HUES64 (cell line): ENCODE results near the gene P2RY4.
"Not testable (repeated sequence)": the region's sequence is repeated elsewhere in the genome, so short reads cannot be mapped to it uniquely, and the experiment has no call there.

Experiments used
- H3K27ac ChIP-seq: 2 replicates; pipeline ENCODE4 v1.7.0; 2013; ENCODE audit warnings: low read depth, low read length, inconsistent platforms
- H3K27me3 ChIP-seq: 2 replicates; pipeline ENCODE4 v1.6.1; 2013; ENCODE audit warnings: mild to moderate bottlenecking, low read length; ENCODE audit not compliant: insufficient read depth
- H3K36me3 ChIP-seq: 2 replicates; pipeline ENCODE4 v1.6.1; 2013; ENCODE audit warnings: mild to moderate bottlenecking, low read length; ENCODE audit not compliant: insufficient read depth
- H3K4me1 ChIP-seq: 2 replicates; pipeline ENCODE4 v1.6.1; 2013; ENCODE audit warnings: mild to moderate bottlenecking, low read length, moderate library complexity; ENCODE audit not compliant: insufficient read depth
- H3K4me3 ChIP-seq: 2 replicates; pipeline ENCODE4 v1.5.1; 2013; ENCODE audit warnings: mild to moderate bottlenecking, low read length, moderate library complexity
- H3K9ac ChIP-seq: 2 replicates; pipeline ENCODE4 v1.6.1; 2013; ENCODE audit warnings: mild to moderate bottlenecking, low read depth, low read length
- H3K9me3 ChIP-seq: 2 replicates; pipeline ENCODE4 v1.6.1; 2013; ENCODE audit warnings: low read depth, low read length; ENCODE audit not compliant: insufficient read depth
- WGBS: fragments of 150-250, 120-280 bp; methylation state at CpG from one replicate; pipeline ENCODE4 v1.1.7; 2013; ENCODE audit warnings: missing lambda C conversion rate; 5-methylcytosine and 5-hydroxymethylcytosine counted together

Gene P2RY4

DNA sequence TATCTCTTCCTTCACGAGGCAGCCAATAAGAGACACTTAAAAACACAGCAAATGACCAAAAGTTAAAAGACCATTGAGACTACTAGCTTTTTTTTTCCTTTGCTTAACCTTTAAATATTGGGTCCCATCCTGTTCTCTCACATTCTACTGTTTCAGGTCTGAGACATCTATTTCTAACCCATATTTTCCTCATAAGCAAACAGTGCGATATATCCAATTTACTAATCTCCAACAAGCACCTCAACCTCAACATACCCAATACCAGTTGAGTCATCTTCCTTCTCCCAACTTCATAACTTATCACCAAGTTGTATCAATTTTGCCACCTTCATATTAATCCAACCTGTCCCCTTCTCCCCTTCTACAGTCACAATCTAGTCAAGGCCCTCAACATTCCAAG, 18.5 kb downstream of the P2RY4 start:
- 92% methylated on average over 2 of the region's 2 CpGs for WGBS
- Histone ChIP-seq H3K27me3 (no peaks in the 10 kb centered on the region), H3K4me3 (no peak overlapping the region), H3K9ac (no peak overlapping the region), H3K27ac (no peak overlapping the region), H3K9me3 (no peaks in the 10 kb centered on the region), H3K36me3 (no peaks in the 10 kb centered on the region), H3K4me1 (no peaks in the 10 kb centered on the region)

DNA sequence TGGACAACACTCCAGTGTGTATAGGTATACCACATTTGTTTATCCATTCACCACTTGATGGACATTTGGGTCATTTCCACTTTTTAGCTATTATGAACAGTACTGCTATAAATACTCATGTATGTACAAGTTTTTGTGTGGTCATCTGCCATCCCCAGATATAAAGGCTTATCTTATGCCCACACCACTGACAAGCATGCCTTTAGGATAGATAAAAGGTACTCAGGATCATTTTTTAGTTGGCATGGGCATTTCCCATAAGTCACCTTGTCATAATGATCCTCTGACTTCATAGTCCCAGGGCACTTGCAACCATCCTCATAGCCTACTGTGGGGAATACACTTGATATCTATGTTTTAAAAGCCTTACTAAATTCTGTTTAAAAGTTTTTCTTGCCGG, 19.3 kb downstream of the P2RY4 start:
- no peak overlapping the region for H3K4me3 ChIP-seq

DNA sequence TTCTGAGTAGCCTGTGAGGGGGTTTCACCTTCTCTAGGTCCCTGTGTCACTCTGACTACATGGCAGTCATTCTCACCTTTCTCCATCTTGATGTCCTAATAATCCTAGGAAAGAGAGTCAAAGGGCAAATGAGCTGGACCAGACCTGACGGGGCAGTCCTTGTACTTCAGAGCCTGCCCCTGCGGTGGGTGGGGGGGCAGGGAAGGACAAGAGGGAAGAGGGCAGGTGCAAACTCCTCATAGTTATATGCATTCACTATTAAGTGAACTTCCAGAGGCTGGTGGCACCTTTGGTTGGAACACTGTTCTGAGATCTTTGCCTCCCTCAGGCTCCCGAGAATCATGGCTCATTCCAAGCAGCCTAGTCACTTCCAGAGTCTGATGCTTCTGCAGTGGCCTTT, 25.6 kb downstream of the P2RY4 start, which contains the start of gene AWAT1:
Gene AWAT1 (plus strand): TSS at position 301 of the 400 bp plus-strand sequence. CDS start 41 bp downstream, at position 342.
- Histone ChIP-seq H3K9me3 (no peaks in the 10 kb centered on the region), H3K27me3 (no peaks in the 10 kb centered on the region), H3K27ac (no peak within 1 kb of the TSS), H3K4me3 (no peak within 1 kb of the TSS), H3K4me1 (no peaks in the 10 kb centered on the region), H3K36me3 (no peaks in the 10 kb centered on the region), H3K9ac (no peak within 1 kb of the TSS)
- 86% methylated on average over 2 of the region's 3 CpGs for WGBS

More for the DNA sequence above, 19.3 kb downstream of the P2RY4 start:
- Histone ChIP-seq H3K4me1 (no peaks in the 10 kb centered on the region), H3K9ac (no peak overlapping the region), H3K36me3 (no peaks in the 10 kb centered on the region), H3K27me3 (no peaks in the 10 kb centered on the region), H3K9me3 (no peaks in the 10 kb centered on the region), H3K27ac (no peak overlapping the region)
- 82% methylated on average over 1 of the region's 1 CpG for WGBS

DNA sequence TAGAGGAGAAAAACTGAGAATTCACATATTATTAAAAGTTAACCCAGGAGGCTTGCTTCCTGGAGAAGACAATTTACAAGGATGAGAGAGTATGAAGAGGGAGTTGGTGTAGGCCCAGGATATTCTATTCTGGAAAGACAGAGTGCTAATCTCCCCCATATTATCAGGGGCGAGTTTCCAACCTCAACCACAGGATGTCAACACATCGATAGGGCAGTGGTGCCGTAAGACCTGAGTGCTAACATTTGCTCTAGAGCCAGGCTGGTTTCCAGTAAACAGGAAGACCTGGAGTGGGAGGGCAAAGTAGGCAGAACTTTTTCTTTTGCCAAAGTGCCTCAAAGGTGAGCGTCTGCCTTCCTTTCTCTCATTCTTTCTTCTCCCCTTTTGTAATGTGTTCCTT, 28.3 kb downstream of the P2RY4 start:
- no peak overlapping the region for H3K9ac ChIP-seq
- no peak overlapping the region for H3K4me3 ChIP-seq
- no peak overlapping the region for H3K27ac ChIP-seq
- 94% methylated on average over 4 of the region's 4 CpGs for WGBS
- no peaks in the 10 kb centered on the region for H3K4me1 ChIP-seq
- no peaks in the 10 kb centered on the region for H3K9me3 ChIP-seq
- H3K27me3 ChIP-seq, result no peaks in the 10 kb centered on the region
- no peaks in the 10 kb centered on the region for H3K36me3 ChIP-seq

DNA sequence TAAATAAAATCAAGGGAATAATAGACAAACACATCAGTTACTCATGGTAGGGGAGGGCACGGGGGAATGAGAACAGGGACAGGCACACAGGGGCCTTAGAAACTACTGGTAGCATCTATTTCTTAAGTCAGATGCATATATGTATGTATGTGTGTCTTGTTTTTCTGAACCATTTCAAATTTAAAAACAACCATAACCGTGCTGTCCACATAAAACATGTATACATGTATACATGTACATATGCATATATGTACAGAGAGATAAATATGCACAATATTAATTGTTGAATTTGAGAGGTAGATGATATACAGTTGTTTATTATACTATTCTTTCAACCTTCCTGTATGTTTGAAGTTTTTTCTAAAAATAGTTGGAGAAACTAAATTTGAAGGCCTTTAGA, 33.3 kb downstream of the P2RY4 start:
- no peaks in the 10 kb centered on the region for H3K36me3 ChIP-seq
- no peak overlapping the region for H3K9ac ChIP-seq
- no peaks in the 10 kb centered on the region for H3K4me1 ChIP-seq
- no peak overlapping the region for H3K27ac ChIP-seq
- H3K27me3 ChIP-seq, result no peaks in the 10 kb centered on the region
- no CpG with 5 or more reads among the region's 2 CpGs for WGBS
- no peaks in the 10 kb centered on the region for H3K9me3 ChIP-seq
- no peak overlapping the region for H3K4me3 ChIP-seq

DNA sequence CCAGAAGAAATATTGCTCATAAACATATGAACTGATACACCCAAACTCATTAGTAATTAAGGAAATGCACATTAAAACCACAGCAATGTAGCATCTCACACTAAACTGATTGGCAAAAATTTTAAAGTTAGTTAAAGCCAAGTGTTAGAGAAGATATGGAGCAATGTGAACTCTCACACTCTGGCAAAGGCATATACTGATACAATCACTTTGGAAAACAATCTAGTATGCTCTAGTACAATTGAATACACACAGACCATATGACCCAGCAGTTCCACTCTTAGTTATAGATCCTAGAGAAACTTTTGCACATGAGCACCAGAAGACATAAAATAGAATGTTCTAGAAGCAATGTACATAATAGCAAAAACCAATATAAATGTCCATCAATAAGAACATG, 34.0 kb downstream of the P2RY4 start:
- H3K36me3 ChIP-seq, result no peaks in the 10 kb centered on the region
- H3K9me3 ChIP-seq, result no peaks in the 10 kb centered on the region
- no peaks in the 10 kb centered on the region for H3K27me3 ChIP-seq
- H3K4me1 ChIP-seq, result no peaks in the 10 kb centered on the region
- H3K4me3 ChIP-seq, result no peak overlapping the region
- H3K9ac ChIP-seq, result no peak overlapping the region
- no peak overlapping the region for H3K27ac ChIP-seq

DNA sequence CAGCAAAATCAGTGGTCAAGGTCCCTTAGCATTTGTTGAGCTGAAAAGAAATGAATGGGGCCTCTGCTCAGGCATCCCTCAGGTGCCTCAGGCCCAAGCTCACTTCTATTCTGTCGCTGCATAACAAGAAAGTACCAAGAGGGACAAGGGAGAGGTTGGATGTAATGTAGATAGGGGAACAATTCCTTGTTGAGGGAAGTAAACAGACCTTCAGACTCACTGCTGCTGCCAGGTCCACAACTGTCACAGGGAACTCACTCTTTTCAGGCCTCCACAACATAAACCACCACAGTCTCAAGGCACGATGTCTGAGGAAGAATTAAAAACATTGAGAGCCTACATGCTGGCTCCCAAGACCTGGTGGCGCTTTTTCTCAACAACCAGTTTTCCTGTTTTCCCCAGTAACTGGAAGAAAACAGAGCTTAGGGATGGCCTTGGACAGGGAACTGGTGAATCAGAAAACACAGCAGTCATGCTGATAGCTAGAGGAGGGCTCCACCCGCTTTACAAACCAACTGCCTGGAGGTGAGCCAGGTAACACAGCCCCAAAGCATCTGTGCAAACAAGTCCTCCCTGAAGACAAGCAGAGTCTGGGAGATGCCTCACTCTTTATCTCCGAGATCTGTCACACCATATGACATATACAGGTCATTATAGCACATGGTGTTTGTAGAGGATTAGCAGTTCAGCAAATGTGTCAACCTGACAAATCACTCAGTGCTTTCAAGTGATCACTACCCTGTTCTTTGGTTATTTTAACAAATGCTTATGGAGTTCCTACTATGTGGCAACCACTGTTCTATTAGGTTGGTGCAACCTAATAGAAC, 39.9 kb downstream of the P2RY4 start:
- H3K4me1 ChIP-seq, result no peaks in the 10 kb centered on the region
- no peak overlapping the region for H3K27ac ChIP-seq
- H3K27me3 ChIP-seq, result no peaks in the 10 kb centered on the region
- H3K4me3 ChIP-seq, result no peak overlapping the region
- no peaks in the 10 kb centered on the region for H3K36me3 ChIP-seq
- no peak overlapping the region for H3K9ac ChIP-seq
- WGBS, result 84% methylated on average over 5 of the region's 5 CpGs
- H3K9me3 ChIP-seq, result no peaks in the 10 kb centered on the region

DNA sequence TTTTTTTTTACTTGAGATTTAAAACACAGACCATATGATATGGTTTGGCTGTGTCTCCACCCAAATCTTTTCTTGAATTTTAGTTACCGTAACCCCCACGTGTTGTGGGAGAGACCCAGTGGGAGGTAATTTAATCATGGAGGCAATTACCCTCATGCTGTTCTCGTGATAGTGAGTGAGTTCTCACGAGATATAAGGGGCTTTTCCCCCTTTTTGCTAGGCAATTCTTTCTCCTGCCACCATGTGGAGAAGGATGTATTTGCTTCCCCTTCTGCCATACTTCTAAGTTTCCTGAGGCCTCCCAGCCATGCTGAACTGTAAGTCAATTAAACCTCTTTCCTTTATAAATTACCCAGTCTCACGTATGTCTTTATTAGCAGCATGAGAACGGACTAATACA, 50.4 kb downstream of the P2RY4 start:
- not testable (repeated sequence) for H3K4me1 ChIP-seq, H3K4me3 ChIP-seq, H3K27ac ChIP-seq, H3K9ac ChIP-seq, H3K36me3 ChIP-seq, H3K9me3 ChIP-seq, H3K27me3 ChIP-seq
- WGBS, result 80% methylated on average over 2 of the region's 6 CpGs

DNA sequence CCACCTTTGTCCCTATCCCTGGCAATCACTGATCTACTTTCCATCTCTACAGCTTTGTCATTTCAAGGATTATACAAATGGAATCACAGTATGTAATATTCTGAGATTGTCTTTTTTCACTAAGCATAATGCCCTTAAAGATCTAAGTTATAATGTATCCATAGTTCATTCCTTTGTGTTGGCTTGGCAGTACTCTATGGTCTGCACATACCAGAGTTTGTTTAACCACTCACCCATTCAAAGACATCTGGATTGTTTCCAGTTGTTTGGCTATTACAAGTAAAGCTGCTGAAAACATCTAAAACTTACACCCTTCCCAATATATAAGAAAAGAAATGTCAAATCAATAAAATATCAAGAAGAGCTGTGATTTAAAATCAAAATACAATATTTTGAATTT, 51.5 kb downstream of the P2RY4 start:
- no peaks in the 10 kb centered on the region for H3K4me1 ChIP-seq
- H3K4me3 ChIP-seq, result no peak overlapping the region
- no peak overlapping the region for H3K27ac ChIP-seq
- no peaks in the 10 kb centered on the region for H3K36me3 ChIP-seq
- H3K9ac ChIP-seq, result no peak overlapping the region
- no peaks in the 10 kb centered on the region for H3K27me3 ChIP-seq
- H3K9me3 ChIP-seq, result no peaks in the 10 kb centered on the region
